OCI-LY3 (cell line): Measurements from ENCODE around the gene FOXS1.

Experiments
- H2AFZ ChIP-seq: fragments of 200-600, 300-600 bp; shearing (Covaris generic); 2 replicates; pipeline ENCODE4 v1.6.0; 2014; ENCODE audit warnings: antibody characterized with exemption, low read depth, low read length
- H3K27ac ChIP-seq: fragments of 200-600, 300-600 bp; sonication (generic); 2 replicates; pipeline ENCODE4 v1.5.1; 2014; ENCODE audit warnings: mild to moderate bottlenecking, low read length, moderate library complexity, mixed read lengths
- H3K27me3 ChIP-seq: fragments of 200-600, 300-600 bp; sonication (generic); 2 replicates; pipeline ENCODE4 v1.6.1; 2014; ENCODE audit warnings: low read depth, low read length, mixed read lengths
- H3K36me3 ChIP-seq: fragments of 200-600, 300-600 bp; sonication (generic); replicated peaks from 2 replicates; pipeline ENCODE3; 2014; ENCODE audit warnings: low read depth, low read length, mixed read lengths
- H3K4me1 ChIP-seq: fragments of 300-600, 200-600 bp; sonication (generic); 2 replicates; pipeline ENCODE4 v1.6.1; 2014; ENCODE audit warnings: low read length, mixed read lengths
- H3K4me2 ChIP-seq: fragments of 200-600, 300-600 bp; sonication (generic); 2 replicates; pipeline ENCODE4 v1.6.1; 2014; ENCODE audit warnings: low read length, mixed read lengths
- H3K4me3 ChIP-seq: fragments of 300-600, 200-600 bp; sonication (generic); 2 replicates; pipeline ENCODE4 v1.5.1; 2014; ENCODE audit warnings: antibody characterized with exemption, mild to moderate bottlenecking, low read length, moderate library complexity
- H3K79me2 ChIP-seq: fragments of 300-600, 200-600 bp; shearing (Covaris generic); 2 replicates; pipeline ENCODE4 v1.6.1; 2014; ENCODE audit warnings: mild to moderate bottlenecking, low read length, mixed read lengths
- H3K9ac ChIP-seq: fragments of 300-600, 200-600 bp; shearing (Covaris generic); 2 replicates; pipeline ENCODE4 v1.6.0; 2014; ENCODE audit warnings: mild to moderate bottlenecking, low read length, moderate library complexity
- H3K9me3 ChIP-seq: fragments of 200-600, 300-600 bp; shearing (Covaris generic); 2 replicates; pipeline ENCODE4 v1.6.1; 2014; ENCODE audit warnings: low read length, mixed read lengths; ENCODE audit not compliant: insufficient read depth
- H4K20me1 ChIP-seq: fragments of 200-600, 300-600 bp; sonication (generic); 2 replicates; pipeline ENCODE4 v1.6.1; 2016; ENCODE audit warnings: low read length, mixed read lengths; ENCODE audit not compliant: insufficient read depth
- CTCF ChIP-seq: fragments of 200-600, 300-600 bp; sonication (generic); IDR thresholded peaks from 2 replicates; pipeline ENCODE4 v1.5.1; 2014; ENCODE audit warnings: antibody characterized with exemption, low read length, low read depth
- EZH2phosphoT487 ChIP-seq: fragments of 200-600 bp; shearing (Covaris generic); IDR thresholded peaks from 2 replicates; pipeline ENCODE4 v1.6.1; 2018; ENCODE audit warnings: antibody characterized with exemption, mixed run types, low read depth

The FOXS1 gene

DNA sequence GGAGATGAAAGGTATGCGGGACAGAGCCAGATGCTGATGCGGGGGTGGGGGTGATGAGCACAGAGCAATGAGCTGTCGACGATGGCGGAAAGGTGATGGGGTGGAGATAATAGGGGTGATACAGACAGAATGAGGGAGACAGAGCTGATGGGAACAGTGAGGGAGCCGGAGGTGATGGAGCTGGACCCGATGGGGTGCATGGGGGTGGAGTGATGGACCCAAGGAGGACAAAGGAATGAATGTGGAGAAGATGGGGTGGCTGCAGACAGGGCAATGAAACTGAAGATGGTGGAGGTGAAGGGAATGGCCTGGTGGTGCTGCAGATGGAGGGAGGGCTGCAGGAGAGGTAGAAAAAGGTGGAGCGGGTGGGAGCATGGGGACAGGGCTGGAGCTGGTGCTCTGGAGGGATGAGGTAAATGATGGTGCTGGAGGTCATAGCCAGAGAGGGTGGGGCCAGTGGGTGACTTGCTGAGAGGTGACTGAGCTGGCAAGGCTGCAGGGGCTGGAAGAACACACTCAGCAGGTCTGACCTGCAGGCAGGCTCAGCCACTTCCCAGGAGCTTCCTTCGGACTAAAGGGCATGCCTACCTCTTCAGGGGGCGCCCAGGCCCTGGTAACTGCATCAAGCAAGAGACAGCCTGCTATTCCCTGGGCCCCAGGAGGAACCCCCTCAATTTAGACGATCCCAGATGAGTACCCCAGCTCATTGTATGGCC lies 6.0 kb upstream of the FOXS1 start:
- peaks cover 33% of the 10 kb centered on the region for H3K27me3 ChIP-seq

GRCh38 chr20:31849306-31849930 lies 4.0 kb upstream of the FOXS1 start:
- no peak for TF ChIP-seq CTCF
- TF ChIP-seq EZH2phosphoT487: no peak
- Histone ChIP-seq H3K27ac (no peak overlapping the region), H3K9ac (no peak overlapping the region), H2AFZ (no peak overlapping the region), H3K9me3 (no peaks in the 10 kb centered on the region), H3K36me3 (no peaks in the 10 kb centered on the region), H3K79me2 (no peaks in the 10 kb centered on the region), H3K4me1 (peaks cover 15% of the 10 kb centered on the region), H4K20me1 (no peaks in the 10 kb centered on the region), H3K4me2 (no peak overlapping the region), H3K4me3 (no peak overlapping the region), H3K27me3 (peaks cover 24% of the 10 kb centered on the region)

More for the DNA sequence above, 6.0 kb upstream of the FOXS1 start:
- Histone ChIP-seq H2AFZ (no peak overlapping the region), H3K9ac (no peak overlapping the region), H3K4me2 (no peak overlapping the region), H3K4me3 (no peak overlapping the region), H3K4me1 (peaks cover 5% of the 10 kb centered on the region; the same call in 1 of the 2 replicates), H3K79me2 (no peaks in the 10 kb centered on the region), H3K9me3 (no peaks in the 10 kb centered on the region), H3K27ac (no peak overlapping the region), H4K20me1 (no peaks in the 10 kb centered on the region), H3K36me3 (no peaks in the 10 kb centered on the region)
- no peak for TF ChIP-seq CTCF
- TF ChIP-seq EZH2phosphoT487: no peak

- no peak overlapping the region for H3K4me2 ChIP-seq
- no peak overlapping the region for H3K9ac ChIP-seq
- H3K79me2 ChIP-seq: no peaks in the 10 kb centered on the region
- no peak overlapping the region for H3K4me3 ChIP-seq
- H4K20me1 ChIP-seq: no peaks in the 10 kb centered on the region
- no peak overlapping the region for H2AFZ ChIP-seq
- TF ChIP-seq CTCF (no peak), EZH2phosphoT487 (no peak)
- H3K9me3 ChIP-seq: no peaks in the 10 kb centered on the region
- H3K4me1 ChIP-seq: peaks cover 15% of the 10 kb centered on the region
- peaks cover 16% of the 10 kb centered on the region for H3K27me3 ChIP-seq
- no peak overlapping the region for H3K27ac ChIP-seq
- no peaks in the 10 kb centered on the region for H3K36me3 ChIP-seq
These were observed 2.9 kb upstream of the FOXS1 start for GRCh38 chr20:31848088-31848999.

DNA sequence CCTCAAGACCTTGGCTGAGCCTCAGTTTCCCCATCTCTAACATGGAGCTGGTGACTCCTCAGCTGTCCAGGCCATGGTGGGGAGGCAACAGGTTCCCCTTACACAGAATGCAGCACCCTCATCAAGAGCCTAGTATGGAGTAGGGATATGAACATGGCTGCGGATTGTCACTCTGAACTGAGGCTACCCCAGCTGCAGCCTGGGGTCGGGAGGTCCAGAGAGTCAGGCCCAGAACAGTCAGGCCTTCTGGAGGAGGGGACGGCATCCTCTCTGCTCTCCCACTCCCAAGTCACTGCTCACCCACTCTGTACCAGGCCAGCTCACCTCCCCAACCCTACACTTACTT lies 1.4 kb upstream of the FOXS1 start:
- peaks cover 16% of the 10 kb centered on the region for H3K27me3 ChIP-seq
- no peaks in the 10 kb centered on the region for H3K9me3 ChIP-seq
- TF ChIP-seq EZH2phosphoT487: no peak
- TF ChIP-seq CTCF: no peak; the same call in 1 of the 2 replicates
- peaks cover 11% of the 10 kb centered on the region for H3K4me1 ChIP-seq
- H3K4me3 ChIP-seq: no peak overlapping the region
- no peak overlapping the region for H3K27ac ChIP-seq
- H3K4me2 ChIP-seq: no peak overlapping the region
- H3K36me3 ChIP-seq: no peaks in the 10 kb centered on the region
- H3K9ac ChIP-seq: no peak overlapping the region
- no peaks in the 10 kb centered on the region for H3K79me2 ChIP-seq
- no peaks in the 10 kb centered on the region for H4K20me1 ChIP-seq
- no peak overlapping the region for H2AFZ ChIP-seq
